H7 (cell line): ENCODE results near the gene MAN2A1. TPM values are rescaled to one million over a fixed set of nuclear protein-coding genes. Genes with fewer than 3 reads are reported as not detected.

Experiments
- DNase-seq: peaks from one replicate; pipeline ENCODE4 v3.0.0; 2012
- H3K27me3 ChIP-seq: 2 replicates; pipeline ENCODE4 v1.6.0; 2011; ENCODE audit warnings: mild to moderate bottlenecking, low read length; ENCODE audit not compliant: control insufficient read depth, insufficient read depth
- H3K36me3 ChIP-seq: replicated peaks from 2 replicates; pipeline ENCODE4 v1.5.1; 2011; ENCODE audit warnings: low read length; ENCODE audit not compliant: control insufficient read depth, insufficient read depth
- H3K4me3 ChIP-seq: 2 replicates; pipeline ENCODE4 v1.5.1; 2011; ENCODE audit warnings: low read depth, mild to moderate bottlenecking, control low read depth, low read length, moderate library complexity; ENCODE audit not compliant: insufficient read depth
- total RNA-seq: library from RNA; depleted of rRNA; stranded (reverse); fragments of >200 nt; shearing (Covaris generic); gene quantifications from 2 replicates; pipeline ENCODE4 v1.2.3, GENCODE V29; 2014

The MAN2A1 gene
- total RNA-seq, 1 experiment from 2014 or later = 53.5 TPM

DNA sequence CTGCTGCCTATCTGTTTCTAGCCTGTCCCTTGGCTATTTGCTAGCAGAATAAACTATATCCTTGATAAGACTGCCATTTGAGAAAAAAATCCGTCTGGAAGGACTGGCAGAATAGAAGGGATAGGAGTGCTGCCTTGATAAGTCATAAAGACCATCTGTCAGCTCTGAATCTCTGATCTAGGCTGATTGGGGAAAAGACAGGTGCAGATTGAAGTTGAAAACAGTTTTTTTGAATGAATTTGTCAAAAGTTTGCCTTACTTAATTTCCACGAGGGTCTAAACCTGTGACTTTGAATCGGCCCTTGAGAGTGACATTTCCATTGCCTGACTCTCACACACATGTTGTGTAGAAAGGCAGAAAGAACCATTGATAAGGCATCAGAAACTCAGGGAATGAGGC lies 218.6 kb downstream of the MAN2A1 start:
- Histone ChIP-seq H3K4me3 (no peak overlapping the region), H3K36me3 (no peaks in the 10 kb centered on the region), H3K27me3 (no peaks in the 10 kb centered on the region)
- DNase-seq = no peak

DNA sequence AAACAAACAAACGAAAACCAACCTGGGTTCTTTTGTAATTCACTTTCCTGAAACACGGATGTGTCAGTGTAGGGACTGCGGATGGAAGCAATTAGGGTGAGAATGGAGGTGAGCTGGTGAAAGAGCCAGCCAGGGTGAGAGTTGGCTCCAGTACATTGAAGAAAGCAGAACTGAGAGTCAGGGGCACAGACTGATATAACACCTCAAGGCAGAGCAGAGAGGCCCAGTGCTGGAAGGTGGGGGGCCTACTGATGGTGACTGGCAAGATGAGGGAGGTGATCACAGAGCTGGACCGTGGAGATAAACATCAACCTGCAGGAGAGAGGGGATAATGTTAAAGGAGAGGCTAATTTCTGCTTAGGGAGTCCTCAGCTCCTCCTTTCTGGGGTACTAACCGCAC lies 221.1 kb downstream of the MAN2A1 start:
- Histone ChIP-seq H3K4me3 (no peak overlapping the region), H3K36me3 (no peaks in the 10 kb centered on the region), H3K27me3 (no peaks in the 10 kb centered on the region)
- DNase-seq = no peak

DNA sequence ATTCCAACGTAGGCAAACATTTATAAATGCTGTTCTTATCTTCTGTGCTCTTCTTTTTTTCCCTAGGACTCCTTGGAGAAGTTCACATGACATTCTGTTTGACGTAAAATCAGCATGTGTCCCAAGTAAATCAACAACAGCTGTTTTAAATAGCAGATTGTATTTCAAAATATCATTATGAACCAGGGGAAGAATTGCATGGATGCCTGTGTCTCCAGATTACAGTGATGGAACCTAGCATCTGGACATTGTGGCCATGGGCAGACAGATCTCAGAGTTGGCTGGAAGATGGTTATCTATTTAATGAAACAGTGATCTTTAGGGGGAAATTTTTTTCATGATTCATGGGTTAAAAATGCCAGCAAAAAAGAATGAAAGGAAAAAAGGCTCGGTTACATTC lies 222.0 kb downstream of the MAN2A1 start:
- no peak for DNase-seq
- Histone ChIP-seq H3K36me3 (no peaks in the 10 kb centered on the region), H3K4me3 (no peak overlapping the region), H3K27me3 (no peaks in the 10 kb centered on the region)

DNA sequence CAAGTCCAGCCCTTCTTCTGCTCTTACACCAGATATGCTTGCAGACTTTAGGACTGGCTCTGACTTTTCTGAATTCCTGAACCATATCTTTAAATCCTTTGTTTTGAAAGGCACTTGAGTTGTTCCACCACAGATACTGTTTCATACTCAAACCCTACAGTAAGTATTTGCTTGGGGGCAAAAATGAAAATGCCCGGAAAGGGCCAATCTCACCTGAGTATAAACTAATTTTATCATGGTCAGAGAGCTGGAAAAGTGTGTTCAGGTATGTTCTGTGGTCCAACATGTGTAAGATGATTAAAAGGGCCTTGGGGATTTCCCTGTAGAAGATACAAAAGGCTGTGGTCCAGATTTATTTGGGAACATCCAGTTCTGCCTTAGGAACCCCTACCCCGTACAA lies 225.2 kb downstream of the MAN2A1 start:
- Histone ChIP-seq H3K4me3 (no peak overlapping the region), H3K27me3 (no peaks in the 10 kb centered on the region), H3K36me3 (no peaks in the 10 kb centered on the region)
- DNase-seq = no peak

DNA sequence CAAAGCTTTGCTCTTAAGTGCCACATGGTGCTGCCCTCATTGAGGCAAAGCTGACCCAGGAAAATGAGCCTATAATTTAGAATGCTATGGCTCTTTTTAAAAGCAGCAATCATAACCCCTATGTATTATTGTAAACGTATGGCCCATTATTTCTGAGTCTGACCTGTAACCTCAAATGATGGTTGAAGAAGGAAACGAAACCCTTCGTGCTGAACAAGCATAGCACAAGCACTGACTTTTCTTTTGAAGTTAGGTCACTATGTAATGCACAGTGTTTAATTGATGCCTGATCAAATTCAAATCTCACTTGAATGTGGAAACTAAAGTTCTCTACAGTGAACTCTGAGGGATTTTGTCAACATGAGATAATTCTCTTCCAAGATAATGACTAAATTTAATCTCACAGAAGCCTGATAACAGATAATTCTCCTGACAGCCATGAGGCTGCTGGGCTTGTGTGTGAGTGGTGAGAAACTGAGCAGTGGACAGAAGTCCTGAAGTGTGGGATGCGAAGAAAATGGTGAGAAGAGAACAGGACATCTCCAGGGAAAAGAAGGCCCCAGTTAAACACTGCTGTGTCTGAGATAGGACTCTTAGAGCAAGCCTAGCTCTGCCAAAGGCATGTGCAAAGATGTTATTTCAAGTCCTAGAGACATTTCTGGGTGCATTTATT lies 226.9 kb downstream of the MAN2A1 start:
- Histone ChIP-seq H3K4me3 (no peak overlapping the region), H3K27me3 (no peaks in the 10 kb centered on the region), H3K36me3 (no peaks in the 10 kb centered on the region)
- no peak for DNase-seq
